H9 (cell line): Measurements from ENCODE around the gene DCUN1D2. TPM values are rescaled to one million over a fixed set of nuclear protein-coding genes. Genes with fewer than 3 reads are reported as not detected.

Source experiments
- DNase-seq: peaks from one replicate; pipeline ENCODE4 v3.0.0-alpha.2; 2017
- H2AFZ ChIP-seq: one replicate; pipeline ENCODE4 v1.6.1; 2013; ENCODE audit warnings: mild to moderate bottlenecking, low read length, control low read depth, moderate library complexity
- H2AK5ac ChIP-seq: 2 replicates; pipeline ENCODE4 v1.6.1; 2013; ENCODE audit warnings: low read length, control low read depth, mixed read lengths; ENCODE audit not compliant: insufficient read length
- H2BK120ac ChIP-seq: one replicate; pipeline ENCODE4 v1.6.1; 2013; ENCODE audit warnings: low read depth, mild to moderate bottlenecking, low read length, control low read depth, inconsistent platforms; ENCODE audit not compliant: poor library complexity, severe bottlenecking
- H2BK12ac ChIP-seq: 2 replicates; pipeline ENCODE4 v1.6.1; 2013; ENCODE audit warnings: low read length, control low read depth, mixed read lengths, low read depth; ENCODE audit not compliant: insufficient read length
- H2BK15ac ChIP-seq: 2 replicates; pipeline ENCODE4 v1.6.1; 2013; ENCODE audit warnings: low read depth, low read length, control low read depth
- H2BK20ac ChIP-seq: one replicate; pipeline ENCODE4 v1.6.1; 2013; ENCODE audit warnings: low read depth, mild to moderate bottlenecking, low read length, control low read depth, inconsistent platforms; ENCODE audit not compliant: poor library complexity, severe bottlenecking
- H2BK5ac ChIP-seq: 2 replicates; pipeline ENCODE4 v1.6.1; 2013; ENCODE audit warnings: low read length, control low read depth, mixed read lengths; ENCODE audit not compliant: insufficient read length
- H3K14ac ChIP-seq: 2 replicates; pipeline ENCODE4 v1.6.1; 2013; ENCODE audit warnings: low read length, control low read depth; ENCODE audit not compliant: insufficient read depth
- H3K18ac ChIP-seq: 2 replicates; pipeline ENCODE4 v1.6.1; 2013; ENCODE audit warnings: low read depth, mild to moderate bottlenecking, mixed read lengths, low read length, control low read depth; ENCODE audit not compliant: insufficient read length
- H3K23ac ChIP-seq: 2 replicates; pipeline ENCODE4 v1.6.1; 2013; ENCODE audit warnings: low read length, control low read depth, mixed read lengths, low read depth; ENCODE audit not compliant: insufficient read length
- H3K23me2 ChIP-seq: 2 replicates; pipeline ENCODE4 v1.6.1; 2013; ENCODE audit warnings: low read depth, mild to moderate bottlenecking, mixed read lengths, low read length, control low read depth; ENCODE audit not compliant: insufficient read length, poor library complexity, severe bottlenecking
- H3K27ac ChIP-seq: 2 replicates; pipeline ENCODE4 v1.5.1; 2013; ENCODE audit warnings: low read length, control low read depth, mixed read lengths, low read depth; ENCODE audit not compliant: insufficient read length
- H3K27me3 ChIP-seq: 2 replicates; pipeline ENCODE4 v1.6.1; 2013; ENCODE audit warnings: low read length, control low read depth, inconsistent platforms; ENCODE audit not compliant: insufficient read depth
- H3K4ac ChIP-seq: 2 replicates; pipeline ENCODE4 v1.6.1; 2013; ENCODE audit warnings: low read depth, mild to moderate bottlenecking, control low read depth, inconsistent platforms, low read length, moderate library complexity
- H3K4me1 ChIP-seq: 2 replicates; pipeline ENCODE4 v1.6.1; 2013; ENCODE audit warnings: low read length, control low read depth, inconsistent platforms; ENCODE audit not compliant: insufficient read depth
- H3K4me2 ChIP-seq: 2 replicates; pipeline ENCODE4 v1.6.1; 2013; ENCODE audit warnings: low read length, control low read depth, mixed read lengths; ENCODE audit not compliant: insufficient read length, insufficient read depth
- H3K56ac ChIP-seq: 2 replicates; pipeline ENCODE4 v1.6.1; 2013; ENCODE audit warnings: low read depth, mild to moderate bottlenecking, mixed read lengths, low read length, control low read depth; ENCODE audit not compliant: insufficient read length
- H3K79me1 ChIP-seq: 2 replicates; pipeline ENCODE4 v1.6.1; 2013; ENCODE audit warnings: low read depth, mild to moderate bottlenecking, moderate library complexity, low read length, control low read depth, inconsistent platforms; ENCODE audit not compliant: insufficient read depth, poor library complexity, severe bottlenecking
- H3K79me2 ChIP-seq: 2 replicates; pipeline ENCODE4 v1.6.1; 2013; ENCODE audit warnings: low read length, control low read depth, inconsistent platforms; ENCODE audit not compliant: insufficient read depth
- H3K9ac ChIP-seq: 2 replicates; pipeline ENCODE4 v1.6.1; 2013; ENCODE audit warnings: low read length, control low read depth, mixed read lengths; ENCODE audit not compliant: insufficient read length; ENCODE audit errors: extremely low read depth
- H3K9me3 ChIP-seq: one replicate; pipeline ENCODE4 v1.6.1; 2013; ENCODE audit warnings: low read depth, low read length, inconsistent platforms; ENCODE audit not compliant: control insufficient read depth
- H3T11ph ChIP-seq: one replicate; pipeline ENCODE4 v1.6.1; 2013; ENCODE audit warnings: mild to moderate bottlenecking, low read length, control low read depth, inconsistent platforms
- H4K20me1 ChIP-seq: one replicate; pipeline ENCODE4 v1.6.1; 2013; ENCODE audit not compliant: control insufficient read depth, insufficient read length, insufficient read depth
- H4K5ac ChIP-seq: 2 replicates; pipeline ENCODE4 v1.6.1; 2013; ENCODE audit warnings: low read depth, mild to moderate bottlenecking, mixed read lengths, low read length, control low read depth; ENCODE audit not compliant: insufficient read length
- H4K8ac ChIP-seq: replicated peaks from 2 replicates; pipeline ENCODE4 v1.6.1; 2013; ENCODE audit warnings: low read length, control low read depth, mixed read lengths, low read depth; ENCODE audit not compliant: insufficient read length
- H4K91ac ChIP-seq: 2 replicates; pipeline ENCODE4 v1.6.1; 2013; ENCODE audit warnings: low read depth, mild to moderate bottlenecking, moderate library complexity, mixed read lengths, low read length, control low read depth; ENCODE audit not compliant: insufficient read length
- H3K27ac Mint-ChIP-seq, 3 experiments: 2 replicates in 2 of 3; 3 replicates in 1 of 3; pipeline ENCODE4 v1.8.0; 2020 to 2021; ENCODE audit warnings: mixed read lengths in 3 of 3, mild to moderate bottlenecking in 1 of 3, moderate library complexity in 1 of 3
- H3K27me3 Mint-ChIP-seq: 2 replicates; pipeline ENCODE4 v1.8.0; 2021; ENCODE audit warnings: low read depth, mild to moderate bottlenecking, moderate library complexity, mixed read lengths
- H3K36me3 Mint-ChIP-seq, 3 experiments: 2 replicates in 2 of 3; 3 replicates in 1 of 3; pipeline ENCODE4 v1.8.0; 2020 to 2021; ENCODE audit warnings: low read depth in 3 of 3, mixed read lengths in 3 of 3; ENCODE audit not compliant: insufficient read depth in 1 of 3
- H3K4me1 Mint-ChIP-seq, 2 experiments: 2 replicates each; pipeline ENCODE4 v1.8.0; 2020; ENCODE audit warnings: mixed read lengths in 2 of 2
- H3K4me3 Mint-ChIP-seq, 2 experiments: 2 replicates in 1 of 2; 3 replicates in 1 of 2; pipeline ENCODE4 v1.8.0; 2020 to 2021; ENCODE audit warnings: mild to moderate bottlenecking in 2 of 2, mixed read lengths in 2 of 2, moderate library complexity in 1 of 2
- H3K9me3 Mint-ChIP-seq, 2 experiments: 2 replicates in 1 of 2; 3 replicates in 1 of 2; pipeline ENCODE4 v1.8.0; 2020; ENCODE audit warnings: mild to moderate bottlenecking in 2 of 2, mixed read lengths in 2 of 2, moderate library complexity in 1 of 2
- WGBS: extraction: QIAGEN DNeasy Blood & Tissue Kit; methylation state at CpG from one replicate; pipeline ENCODE4 v1.1.7; 2013; ENCODE audit warnings: missing lambda C conversion rate, low lambda C conversion rate, mixed read lengths; ENCODE audit not compliant: insufficient read length; ENCODE audit errors: extremely low coverage; 5-methylcytosine and 5-hydroxymethylcytosine counted together
- total RNA-seq: library from RNA; stranded (reverse); gene quantifications from 2 replicates; pipeline ENCODE4 v1.2.1, GENCODE V29; 2021
- TF ChIP-seq, protein P1 (sequence below): fragments of 200-600 bp; sonication (generic); conservative IDR thresholded peaks from 3 replicates; pipeline ENCODE4 v1.8.0; 2021; ENCODE audit warnings: antibody characterized with exemption, mild to moderate bottlenecking

DCUN1D2 gene
- total RNA-seq, 1 experiment from 2014 or later: 36.8 TPM

DNA sequence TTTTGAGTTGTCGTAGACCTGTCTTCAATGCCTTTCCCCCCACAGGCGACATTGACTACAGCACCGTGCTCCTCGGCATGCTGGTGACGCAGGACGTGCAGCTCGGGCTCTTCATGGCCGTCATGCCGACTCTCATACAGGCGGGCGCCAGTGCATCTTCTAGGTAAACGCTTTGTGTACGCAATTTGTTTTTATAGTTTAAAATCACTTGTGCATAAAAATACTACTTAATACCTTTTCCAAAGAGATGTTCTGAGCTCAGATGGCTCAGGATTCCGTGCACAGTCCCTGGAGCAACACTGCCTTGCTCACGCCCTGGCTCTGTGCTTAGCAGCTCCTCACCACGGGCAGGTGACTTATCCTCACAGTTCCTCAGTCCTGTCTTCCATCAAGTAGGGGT, 30.1 kb upstream of the DCUN1D2 start:
- Histone ChIP-seq H3T11ph (no peak overlapping the region), H2AK5ac (no peak overlapping the region), H2AFZ (no peak overlapping the region), H3K18ac (no peak overlapping the region), H3K23ac (no peak overlapping the region), H3K27ac (no peak overlapping the region), H3K4me1 (no peaks in the 10 kb centered on the region), H3K23me2 (no peaks in the 10 kb centered on the region), H2BK120ac (no peak overlapping the region), H3K56ac (no peak overlapping the region), H2BK12ac (no peak overlapping the region), H4K5ac (no peak overlapping the region), H2BK5ac (no peak overlapping the region), H3K79me1 (no peaks in the 10 kb centered on the region), H3K27me3 (no peaks in the 10 kb centered on the region), H3K4me2 (no peak overlapping the region), H2BK15ac (no peak overlapping the region), H3K79me2 (peaks cover 2% of the 10 kb centered on the region), H2BK20ac (no peak overlapping the region), H3K4ac (no peak overlapping the region), H3K9me3 (no peaks in the 10 kb centered on the region), H4K91ac (no peak overlapping the region), H3K14ac (no peak overlapping the region), H4K20me1 (no peaks in the 10 kb centered on the region), H4K8ac (no peak overlapping the region), H3K9ac (no peak overlapping the region)
- Mint-ChIP-seq H3K4me3 (no peak overlapping the region), H3K9me3 (no peaks in the 10 kb centered on the region), H3K27me3 (no peaks in the 10 kb centered on the region), H3K36me3 (peaks cover 28 to 58% (median 46%) of the 10 kb centered on the region in 3 experiments), H3K4me1 (no peaks in the 10 kb centered on the region), H3K27ac (no peak overlapping the region; a peak in 1 of 7 replicates)
- TF ChIP-seq, protein P1, sequence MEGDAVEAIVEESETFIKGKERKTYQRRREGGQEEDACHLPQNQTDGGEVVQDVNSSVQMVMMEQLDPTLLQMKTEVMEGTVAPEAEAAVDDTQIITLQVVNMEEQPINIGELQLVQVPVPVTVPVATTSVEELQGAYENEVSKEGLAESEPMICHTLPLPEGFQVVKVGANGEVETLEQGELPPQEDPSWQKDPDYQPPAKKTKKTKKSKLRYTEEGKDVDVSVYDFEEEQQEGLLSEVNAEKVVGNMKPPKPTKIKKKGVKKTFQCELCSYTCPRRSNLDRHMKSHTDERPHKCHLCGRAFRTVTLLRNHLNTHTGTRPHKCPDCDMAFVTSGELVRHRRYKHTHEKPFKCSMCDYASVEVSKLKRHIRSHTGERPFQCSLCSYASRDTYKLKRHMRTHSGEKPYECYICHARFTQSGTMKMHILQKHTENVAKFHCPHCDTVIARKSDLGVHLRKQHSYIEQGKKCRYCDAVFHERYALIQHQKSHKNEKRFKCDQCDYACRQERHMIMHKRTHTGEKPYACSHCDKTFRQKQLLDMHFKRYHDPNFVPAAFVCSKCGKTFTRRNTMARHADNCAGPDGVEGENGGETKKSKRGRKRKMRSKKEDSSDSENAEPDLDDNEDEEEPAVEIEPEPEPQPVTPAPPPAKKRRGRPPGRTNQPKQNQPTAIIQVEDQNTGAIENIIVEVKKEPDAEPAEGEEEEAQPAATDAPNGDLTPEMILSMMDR: no peak
- DNase-seq: no peak
- WGBS: no CpG with 5 or more reads among the region's 16 CpGs
